Measurements from ENCODE around the gene FAP.
A peak's percentile ranks its signal among the peaks of the same experiment; 100 is the strongest.

Gene FAP

DNA sequence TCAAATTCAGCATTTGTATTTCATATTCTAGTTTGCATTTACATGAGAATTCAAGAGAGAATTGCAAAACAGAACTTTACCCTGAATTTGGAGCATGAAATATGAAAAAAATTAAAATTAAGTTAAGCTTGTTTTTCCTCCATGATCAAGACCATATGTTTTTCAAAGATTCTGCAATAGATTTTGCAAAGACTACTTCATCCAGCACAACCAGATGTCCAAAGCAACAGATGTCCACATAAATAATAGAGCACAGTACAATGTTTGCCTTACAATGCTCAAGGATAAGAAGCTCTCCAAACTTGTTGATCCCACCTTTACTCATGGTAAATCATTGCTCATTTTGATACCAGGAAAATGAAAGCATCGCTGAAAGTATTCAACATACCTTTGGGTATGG, 25.6 kb downstream of the FAP start:
- peak; percentile 80 for ATAC-seq
- TF ChIP-seq, protein P1, sequence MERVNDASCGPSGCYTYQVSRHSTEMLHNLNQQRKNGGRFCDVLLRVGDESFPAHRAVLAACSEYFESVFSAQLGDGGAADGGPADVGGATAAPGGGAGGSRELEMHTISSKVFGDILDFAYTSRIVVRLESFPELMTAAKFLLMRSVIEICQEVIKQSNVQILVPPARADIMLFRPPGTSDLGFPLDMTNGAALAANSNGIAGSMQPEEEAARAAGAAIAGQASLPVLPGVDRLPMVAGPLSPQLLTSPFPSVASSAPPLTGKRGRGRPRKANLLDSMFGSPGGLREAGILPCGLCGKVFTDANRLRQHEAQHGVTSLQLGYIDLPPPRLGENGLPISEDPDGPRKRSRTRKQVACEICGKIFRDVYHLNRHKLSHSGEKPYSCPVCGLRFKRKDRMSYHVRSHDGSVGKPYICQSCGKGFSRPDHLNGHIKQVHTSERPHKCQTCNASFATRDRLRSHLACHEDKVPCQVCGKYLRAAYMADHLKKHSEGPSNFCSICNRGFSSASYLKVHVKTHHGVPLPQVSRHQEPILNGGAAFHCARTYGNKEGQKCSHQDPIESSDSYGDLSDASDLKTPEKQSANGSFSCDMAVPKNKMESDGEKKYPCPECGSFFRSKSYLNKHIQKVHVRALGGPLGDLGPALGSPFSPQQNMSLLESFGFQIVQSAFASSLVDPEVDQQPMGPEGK (CRISPR knock-in tag; IDR thresholded peaks at IDR 0.05; ENCODE audit: borderline replicate concordance) = no peak
- TF ChIP-seq TCF4 (CRISPR knock-in tag; IDR thresholded peaks at IDR 0.05; ENCODE audit: borderline replicate concordance) = peak; percentile 86

DNA sequence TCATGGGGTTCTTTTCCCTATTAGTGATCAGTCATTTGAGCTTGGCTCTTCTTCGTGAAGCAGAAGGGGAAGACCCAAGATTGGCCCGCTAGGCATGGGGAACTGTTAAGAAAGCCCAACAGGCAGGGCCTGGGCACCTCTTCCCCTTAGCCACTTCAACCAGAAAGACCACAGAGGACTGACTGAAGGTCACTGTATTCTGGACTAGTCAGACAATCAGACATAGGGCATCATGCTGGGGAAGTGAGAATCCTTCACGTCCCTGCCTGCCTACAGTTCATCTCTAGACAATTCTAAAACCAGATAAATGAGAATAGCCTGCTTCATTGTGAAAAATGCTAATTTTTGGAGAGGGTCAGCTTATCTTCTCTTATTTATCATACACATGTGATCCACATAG, 28.1 kb downstream of the FAP start:
- TF ChIP-seq ARNTL (CRISPR knock-in tag; IDR thresholded peaks at IDR 0.05; ENCODE audit: borderline replicate concordance, low read depth) = no peak
- TF ChIP-seq ZFP3 (CRISPR knock-in tag; IDR thresholded peaks at IDR 0.05) = no peak
- TF ChIP-seq OSR1 (CRISPR knock-in tag; IDR thresholded peaks at IDR 0.05) = no peak
- TF ChIP-seq TOX (CRISPR knock-in tag; IDR thresholded peaks at IDR 0.05; ENCODE audit: borderline replicate concordance) = no peak
- TF ChIP-seq ESRRG (CRISPR knock-in tag; IDR thresholded peaks at IDR 0.05) = no peak
- TF ChIP-seq ZFP30 (CRISPR knock-in tag; IDR thresholded peaks at IDR 0.05) = no peak
- TF ChIP-seq BACH2 (CRISPR knock-in tag; IDR thresholded peaks at IDR 0.05; ENCODE audit: borderline replicate concordance) = no peak
- no peak for ATAC-seq

DNA sequence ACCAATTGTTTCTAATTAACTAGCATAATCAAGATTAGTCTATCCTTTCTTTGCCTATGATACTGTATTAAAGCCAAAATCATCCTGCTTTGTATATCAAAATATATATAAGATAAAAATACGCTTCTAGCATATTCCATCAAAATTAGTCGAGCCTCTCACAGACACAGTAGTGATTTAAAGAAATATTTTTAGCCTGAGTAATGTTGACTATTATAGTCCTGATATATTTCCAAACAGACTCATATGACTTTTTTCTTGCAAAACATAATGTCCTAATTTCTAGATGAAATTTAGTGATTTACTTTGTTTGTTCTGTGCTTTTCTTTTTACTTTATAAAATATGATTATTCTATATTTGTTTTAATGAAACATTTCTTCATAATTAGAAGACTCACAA, 30.9 kb downstream of the FAP start:
- no peak for TF ChIP-seq OSR1 (CRISPR knock-in tag; IDR thresholded peaks at IDR 0.05)
- TF ChIP-seq ZC3H10 (CRISPR knock-in tag; IDR thresholded peaks at IDR 0.05) = no peak
- TF ChIP-seq, protein P2, sequence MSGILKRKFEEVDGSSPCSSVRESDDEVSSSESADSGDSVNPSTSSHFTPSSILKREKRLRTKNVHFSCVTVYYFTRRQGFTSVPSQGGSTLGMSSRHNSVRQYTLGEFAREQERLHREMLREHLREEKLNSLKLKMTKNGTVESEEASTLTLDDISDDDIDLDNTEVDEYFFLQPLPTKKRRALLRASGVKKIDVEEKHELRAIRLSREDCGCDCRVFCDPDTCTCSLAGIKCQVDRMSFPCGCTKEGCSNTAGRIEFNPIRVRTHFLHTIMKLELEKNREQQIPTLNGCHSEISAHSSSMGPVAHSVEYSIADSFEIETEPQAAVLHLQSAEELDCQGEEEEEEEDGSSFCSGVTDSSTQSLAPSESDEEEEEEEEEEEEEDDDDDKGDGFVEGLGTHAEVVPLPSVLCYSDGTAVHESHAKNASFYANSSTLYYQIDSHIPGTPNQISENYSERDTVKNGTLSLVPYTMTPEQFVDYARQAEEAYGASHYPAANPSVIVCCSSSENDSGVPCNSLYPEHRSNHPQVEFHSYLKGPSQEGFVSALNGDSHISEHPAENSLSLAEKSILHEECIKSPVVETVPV (CRISPR knock-in tag; IDR thresholded peaks at IDR 0.05) = no peak
- TF ChIP-seq ESRRG (CRISPR knock-in tag; IDR thresholded peaks at IDR 0.05) = no peak
- TF ChIP-seq, protein P3, sequence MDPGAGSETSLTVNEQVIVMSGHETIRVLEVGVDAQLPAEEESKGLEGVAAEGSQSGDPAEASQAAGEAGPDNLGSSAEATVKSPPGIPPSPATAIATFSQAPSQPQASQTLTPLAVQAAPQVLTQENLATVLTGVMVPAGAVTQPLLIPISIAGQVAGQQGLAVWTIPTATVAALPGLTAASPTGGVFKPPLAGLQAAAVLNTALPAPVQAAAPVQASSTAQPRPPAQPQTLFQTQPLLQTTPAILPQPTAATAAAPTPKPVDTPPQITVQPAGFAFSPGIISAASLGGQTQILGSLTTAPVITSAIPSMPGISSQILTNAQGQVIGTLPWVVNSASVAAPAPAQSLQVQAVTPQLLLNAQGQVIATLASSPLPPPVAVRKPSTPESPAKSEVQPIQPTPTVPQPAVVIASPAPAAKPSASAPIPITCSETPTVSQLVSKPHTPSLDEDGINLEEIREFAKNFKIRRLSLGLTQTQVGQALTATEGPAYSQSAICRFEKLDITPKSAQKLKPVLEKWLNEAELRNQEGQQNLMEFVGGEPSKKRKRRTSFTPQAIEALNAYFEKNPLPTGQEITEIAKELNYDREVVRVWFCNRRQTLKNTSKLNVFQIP (CRISPR knock-in tag; IDR thresholded peaks at IDR 0.05; ENCODE audit: borderline replicate concordance, low read depth) = no peak
- no peak for TF ChIP-seq CSDC2 (CRISPR knock-in tag; IDR thresholded peaks at IDR 0.05)
- no peak for TF ChIP-seq GLIS3 (CRISPR knock-in tag; IDR thresholded peaks at IDR 0.05)
- no peak for TF ChIP-seq ARNTL (CRISPR knock-in tag; IDR thresholded peaks at IDR 0.05; ENCODE audit: borderline replicate concordance, low read depth)
- no peak for TF ChIP-seq RARB (CRISPR knock-in tag; IDR thresholded peaks at IDR 0.05)
- TF ChIP-seq ISL1 (CRISPR knock-in tag; IDR thresholded peaks at IDR 0.05) = no peak
- TF ChIP-seq TOX (CRISPR knock-in tag; IDR thresholded peaks at IDR 0.05; ENCODE audit: borderline replicate concordance) = no peak
- no peak; the same call in 2 of the 3 replicates for ATAC-seq

DNA sequence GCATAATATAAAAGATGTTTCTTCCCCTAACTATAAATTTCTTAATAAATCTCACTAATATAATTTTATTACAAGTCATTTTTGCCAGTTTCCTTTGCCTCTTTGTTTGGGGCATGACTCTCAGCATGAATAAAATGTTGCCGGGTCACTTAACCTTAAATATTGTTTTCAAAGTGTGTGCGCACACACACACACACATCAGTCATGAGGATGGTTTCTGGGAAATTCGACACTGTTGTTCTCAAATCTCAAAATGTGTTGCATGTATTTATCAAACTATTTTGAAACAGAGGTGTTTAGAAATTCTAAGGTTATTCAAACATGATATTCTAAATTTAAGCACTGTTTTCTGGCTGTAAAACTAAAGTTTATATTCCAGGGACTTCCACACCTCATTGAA, 31.5 kb downstream of the FAP start:
- ATAC-seq = no peak
- TF ChIP-seq ESRRG (CRISPR knock-in tag; IDR thresholded peaks at IDR 0.05) (no peak), ZNF70 (CRISPR knock-in tag; IDR thresholded peaks at IDR 0.05) (no peak), CSDC2 (CRISPR knock-in tag; IDR thresholded peaks at IDR 0.05) (no peak), ZNF565 (CRISPR knock-in tag; conservative IDR thresholded peaks at IDR 0.05; ENCODE audit: low read depth) (no peak), TOX (CRISPR knock-in tag; IDR thresholded peaks at IDR 0.05; ENCODE audit: borderline replicate concordance) (no peak), TCF4 (CRISPR knock-in tag; IDR thresholded peaks at IDR 0.05; ENCODE audit: borderline replicate concordance) (no peak), SNAI2 (CRISPR knock-in tag; IDR thresholded peaks at IDR 0.05) (no peak), ZNF8 (CRISPR knock-in tag; IDR thresholded peaks at IDR 0.05) (no peak), OSR1 (CRISPR knock-in tag; IDR thresholded peaks at IDR 0.05) (no peak), ZC3H10 (CRISPR knock-in tag; IDR thresholded peaks at IDR 0.05) (no peak), RARB (CRISPR knock-in tag; IDR thresholded peaks at IDR 0.05) (no peak), PPARA (CRISPR knock-in tag; IDR thresholded peaks at IDR 0.05; ENCODE audit: borderline replicate concordance) (no peak), ZFP30 (CRISPR knock-in tag; IDR thresholded peaks at IDR 0.05) (no peak), ZFP3 (CRISPR knock-in tag; IDR thresholded peaks at IDR 0.05) (no peak), GLIS3 (CRISPR knock-in tag; IDR thresholded peaks at IDR 0.05) (no peak)
- TF ChIP-seq, protein P2 (CRISPR knock-in tag; IDR thresholded peaks at IDR 0.05) = no peak
- TF ChIP-seq, protein P3 (CRISPR knock-in tag; IDR thresholded peaks at IDR 0.05; ENCODE audit: borderline replicate concordance, low read depth) = no peak
- TF ChIP-seq, protein P4, sequence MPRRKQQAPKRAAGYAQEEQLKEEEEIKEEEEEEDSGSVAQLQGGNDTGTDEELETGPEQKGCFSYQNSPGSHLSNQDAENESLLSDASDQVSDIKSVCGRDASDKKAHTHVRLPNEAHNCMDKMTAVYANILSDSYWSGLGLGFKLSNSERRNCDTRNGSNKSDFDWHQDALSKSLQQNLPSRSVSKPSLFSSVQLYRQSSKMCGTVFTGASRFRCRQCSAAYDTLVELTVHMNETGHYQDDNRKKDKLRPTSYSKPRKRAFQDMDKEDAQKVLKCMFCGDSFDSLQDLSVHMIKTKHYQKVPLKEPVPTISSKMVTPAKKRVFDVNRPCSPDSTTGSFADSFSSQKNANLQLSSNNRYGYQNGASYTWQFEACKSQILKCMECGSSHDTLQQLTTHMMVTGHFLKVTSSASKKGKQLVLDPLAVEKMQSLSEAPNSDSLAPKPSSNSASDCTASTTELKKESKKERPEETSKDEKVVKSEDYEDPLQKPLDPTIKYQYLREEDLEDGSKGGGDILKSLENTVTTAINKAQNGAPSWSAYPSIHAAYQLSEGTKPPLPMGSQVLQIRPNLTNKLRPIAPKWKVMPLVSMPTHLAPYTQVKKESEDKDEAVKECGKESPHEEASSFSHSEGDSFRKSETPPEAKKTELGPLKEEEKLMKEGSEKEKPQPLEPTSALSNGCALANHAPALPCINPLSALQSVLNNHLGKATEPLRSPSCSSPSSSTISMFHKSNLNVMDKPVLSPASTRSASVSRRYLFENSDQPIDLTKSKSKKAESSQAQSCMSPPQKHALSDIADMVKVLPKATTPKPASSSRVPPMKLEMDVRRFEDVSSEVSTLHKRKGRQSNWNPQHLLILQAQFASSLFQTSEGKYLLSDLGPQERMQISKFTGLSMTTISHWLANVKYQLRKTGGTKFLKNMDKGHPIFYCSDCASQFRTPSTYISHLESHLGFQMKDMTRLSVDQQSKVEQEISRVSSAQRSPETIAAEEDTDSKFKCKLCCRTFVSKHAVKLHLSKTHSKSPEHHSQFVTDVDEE (CRISPR knock-in tag; IDR thresholded peaks at IDR 0.05) = no peak

All from SK-N-SH treated with all-trans-retinoic acid at 6 μM for 48 hours (cell line).